Tibial nerve (tissue), 4 donors: ENCODE measurements around the gene LSS. TPM values are rescaled to one million over a fixed set of nuclear protein-coding genes. Genes with fewer than 3 reads are reported as not detected.

Experiments
- DNase-seq, 2 donors: peaks; one replicate each; pipeline ENCODE4 v3.0.0-alpha.2; 2019; ENCODE audit warnings: low spot score in 2 of 2
- H3K27ac ChIP-seq, 4 donors: fragments of 200-600 bp; sonication (generic) in 3 of 4; one replicate each; pipeline ENCODE4 v1.5.1; 2017 to 2019; ENCODE audit warnings: mild to moderate bottlenecking in 1 of 4
- H3K27me3 ChIP-seq, 2 donors: fragments of 200-600 bp; sonication (generic) in 1 of 2; one replicate each; pipeline versions ENCODE4 v1.5.1 to v1.6.0; 2017 to 2019
- H3K36me3 ChIP-seq, 3 donors: fragments of 200-600 bp; sonication (generic); one replicate each; pipeline ENCODE4 v1.5.1; 2018 to 2019
- H3K4me1 ChIP-seq, 4 donors: fragments of 200-600 bp; sonication (generic) in 3 of 4; one replicate each; pipeline ENCODE4 v1.5.1; 2017 to 2019
- H3K4me3 ChIP-seq, 4 donors: fragments of 200-600 bp; sonication (generic) in 3 of 4; one replicate each; pipeline ENCODE4 v1.5.1; 2017 to 2019; ENCODE audit warnings: mild to moderate bottlenecking in 1 of 4, moderate library complexity in 1 of 4
- H3K9me3 ChIP-seq, 4 donors: fragments of 200-600 bp; sonication (generic) in 3 of 4; one replicate each; pipeline ENCODE4 v1.5.1; 2017 to 2019
- EP300 ChIP-seq, 2 donors: sonication (generic); formaldehyde crosslinking; IDR thresholded peaks; one replicate each; pipeline ENCODE4 v1.6.1; 2017; ENCODE audit warnings: antibody characterized with exemption in 2 of 2, mild to moderate bottlenecking in 1 of 2
- POLR2A ChIP-seq, 2 donors: fragments of 450-650 bp; IDR thresholded peaks; one replicate each; pipeline ENCODE4 v1.6.1; 2017; ENCODE audit warnings: antibody characterized with exemption in 2 of 2, mild to moderate bottlenecking in 2 of 2, moderate library complexity in 2 of 2
- WGBS, 2 donors: methylation state at CpG; one replicate each; pipeline ENCODE4 v1.1.5; 2018; 5-methylcytosine and 5-hydroxymethylcytosine counted together
- total RNA-seq, 4 donors: library from RNA; depleted of rRNA; stranded (reverse); fragments of >200 nt; gene quantifications; one replicate each; pipeline ENCODE4 v1.1.0, GENCODE V29; 2016
- TF ChIP-seq, protein P1 (sequence below), 5 experiments: fragments of 200-600 bp in 3 of 5; fragments of 450-650 bp in 2 of 5; sonication (generic) in 3 of 5; IDR thresholded peaks; one replicate each; pipeline ENCODE4 v1.5.1; 2016 to 2019; ENCODE audit warnings: antibody characterized with exemption in 5 of 5, mild to moderate bottlenecking in 3 of 5, moderate library complexity in 2 of 5

LSS gene
- total RNA-seq, 4 donors from 2014 or later: 69.3 to 132 (median 80.6) TPM

GRCh38 chr21:46221664-46222435 is 6.7 kb downstream of the LSS start:
- Histone ChIP-seq H3K36me3 (peaks cover 0 to 63% (median 6%) of the 10 kb centered on the region in 3 donors), H3K9me3 (no peaks in the 10 kb centered on the region), H3K27ac (no peak overlapping the region), H3K4me1 (peaks cover 0 to 12% (median 6%) of the 10 kb centered on the region in 4 donors), H3K4me3 (no peak overlapping the region), H3K27me3 (no peaks in the 10 kb centered on the region)
- 82 to 91% methylated on average over 16 of the region's 16 CpGs for WGBS, 2 donors
- DNase-seq: no peak
- no peak for TF ChIP-seq POLR2A (IDR thresholded peaks at IDR 0.05)
- TF ChIP-seq EP300 (IDR thresholded peaks at IDR 0.05): no peak
- TF ChIP-seq, protein P1, sequence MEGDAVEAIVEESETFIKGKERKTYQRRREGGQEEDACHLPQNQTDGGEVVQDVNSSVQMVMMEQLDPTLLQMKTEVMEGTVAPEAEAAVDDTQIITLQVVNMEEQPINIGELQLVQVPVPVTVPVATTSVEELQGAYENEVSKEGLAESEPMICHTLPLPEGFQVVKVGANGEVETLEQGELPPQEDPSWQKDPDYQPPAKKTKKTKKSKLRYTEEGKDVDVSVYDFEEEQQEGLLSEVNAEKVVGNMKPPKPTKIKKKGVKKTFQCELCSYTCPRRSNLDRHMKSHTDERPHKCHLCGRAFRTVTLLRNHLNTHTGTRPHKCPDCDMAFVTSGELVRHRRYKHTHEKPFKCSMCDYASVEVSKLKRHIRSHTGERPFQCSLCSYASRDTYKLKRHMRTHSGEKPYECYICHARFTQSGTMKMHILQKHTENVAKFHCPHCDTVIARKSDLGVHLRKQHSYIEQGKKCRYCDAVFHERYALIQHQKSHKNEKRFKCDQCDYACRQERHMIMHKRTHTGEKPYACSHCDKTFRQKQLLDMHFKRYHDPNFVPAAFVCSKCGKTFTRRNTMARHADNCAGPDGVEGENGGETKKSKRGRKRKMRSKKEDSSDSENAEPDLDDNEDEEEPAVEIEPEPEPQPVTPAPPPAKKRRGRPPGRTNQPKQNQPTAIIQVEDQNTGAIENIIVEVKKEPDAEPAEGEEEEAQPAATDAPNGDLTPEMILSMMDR (IDR thresholded peaks at IDR 0.05): no peak

DNA sequence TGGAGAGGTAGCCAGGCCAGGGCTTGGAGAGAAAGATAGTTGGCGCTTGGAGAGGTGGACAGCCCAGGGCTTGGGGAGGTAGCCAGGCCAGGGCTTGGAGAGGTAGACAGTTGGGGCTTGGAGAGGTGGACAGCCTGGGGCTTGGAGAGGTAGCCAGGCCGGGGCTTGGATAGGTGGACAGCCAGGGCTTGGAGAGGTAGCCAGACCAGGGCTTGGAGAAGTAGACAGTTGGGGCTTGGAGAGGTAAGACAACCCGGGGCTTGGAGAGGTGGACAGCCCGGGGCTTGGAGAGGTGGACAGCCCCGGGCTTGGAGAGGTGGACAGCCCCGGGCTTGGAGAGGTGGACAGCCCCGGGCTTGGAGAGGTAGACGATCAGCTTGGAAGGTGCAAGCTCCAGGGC is 7.7 kb downstream of the LSS start:
- 91 to 97% methylated on average over 8 of the region's 8 CpGs for WGBS, 2 donors
- H3K27me3 ChIP-seq: no peaks in the 10 kb centered on the region

DNA sequence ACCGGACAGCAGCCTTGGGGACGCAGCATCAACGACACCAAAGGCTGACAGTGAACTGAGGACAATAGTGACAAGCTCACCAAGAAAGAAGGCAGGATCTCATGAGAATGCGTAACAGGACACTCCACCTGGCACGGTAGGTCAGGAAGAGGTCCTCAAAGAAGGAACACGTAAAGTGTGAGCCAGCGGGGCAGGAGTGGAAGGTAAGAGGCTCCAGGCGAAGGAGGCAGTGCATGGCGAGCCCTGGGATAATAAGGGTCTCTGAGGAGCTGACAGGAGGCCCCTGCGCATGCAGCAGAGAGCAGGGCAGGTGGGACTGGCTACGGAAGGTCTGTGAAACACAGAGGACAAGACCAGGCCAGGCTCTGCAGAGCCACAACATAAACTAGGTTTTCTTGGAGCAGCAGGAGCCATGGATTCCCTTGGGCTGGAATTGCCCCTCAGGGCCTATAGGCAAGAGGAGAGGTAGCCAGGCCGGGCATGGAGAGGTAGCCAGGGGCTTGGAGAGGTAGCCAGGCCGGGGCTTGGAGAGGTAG is 8.2 kb downstream of the LSS start:
- H3K9me3 ChIP-seq: no peaks in the 10 kb centered on the region
- TF ChIP-seq EP300 (IDR thresholded peaks at IDR 0.05) (no peak), POLR2A (IDR thresholded peaks at IDR 0.05) (no peak)
- TF ChIP-seq, protein P1 (IDR thresholded peaks at IDR 0.05): no peak
- H3K4me1 ChIP-seq: no peaks in the 10 kb centered on the region
- no peak for DNase-seq
- H3K27me3 ChIP-seq: no peaks in the 10 kb centered on the region
- no peak overlapping the region for H3K4me3 ChIP-seq
- WGBS, 2 donors: 87 to 90% methylated on average over 13 of the region's 13 CpGs
- peaks cover 0 to 78% (median 11%) of the 10 kb centered on the region in 3 donors for H3K36me3 ChIP-seq
- no peak overlapping the region for H3K27ac ChIP-seq

More for the DNA sequence above, 7.7 kb downstream of the LSS start:
- Histone ChIP-seq H3K27ac (no peak overlapping the region), H3K9me3 (no peaks in the 10 kb centered on the region), H3K4me3 (no peak overlapping the region), H3K36me3 (peaks cover 0 to 73% (median 10%) of the 10 kb centered on the region in 3 donors), H3K4me1 (peaks cover 0 to 3% (median under 1%) of the 10 kb centered on the region in 4 donors)
- DNase-seq: no peak
- TF ChIP-seq EP300 (IDR thresholded peaks at IDR 0.05) (no peak), POLR2A (IDR thresholded peaks at IDR 0.05) (no peak)
- TF ChIP-seq, protein P1 (IDR thresholded peaks at IDR 0.05): no peak

DNA sequence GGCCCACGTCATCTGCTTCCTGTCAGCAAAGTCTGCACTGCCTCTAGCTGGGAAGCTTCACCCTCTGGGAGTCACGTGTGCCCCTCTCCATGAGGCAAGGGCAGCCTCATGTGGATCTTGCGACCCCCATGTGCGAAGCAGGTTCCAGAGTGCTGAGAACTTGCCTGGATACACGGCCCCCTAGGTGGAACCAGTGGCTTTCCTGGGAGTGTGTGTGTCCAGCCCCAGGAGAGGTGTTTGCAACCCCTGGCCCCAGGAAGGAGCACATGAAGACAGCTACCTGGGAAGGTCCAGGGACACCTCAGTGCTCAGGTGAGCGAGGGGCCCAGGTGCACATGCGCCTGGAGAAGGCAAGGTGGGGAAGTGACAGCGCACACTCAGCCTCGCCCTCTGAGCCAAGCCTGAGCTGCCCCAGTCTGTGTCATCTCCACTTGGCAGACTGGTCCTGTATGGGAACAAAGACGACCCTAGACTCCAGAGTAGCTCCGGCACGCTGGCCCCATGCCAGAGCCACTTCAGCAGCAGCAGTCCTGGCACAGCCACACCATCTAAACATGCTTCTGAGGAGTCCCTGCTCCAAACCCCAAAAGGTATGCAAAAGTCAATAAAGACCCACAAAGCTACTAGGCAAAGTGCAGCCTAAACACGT is 8.9 kb downstream of the LSS start:
- H3K4me3 ChIP-seq: no peak overlapping the region
- DNase-seq: no peak
- H3K36me3 ChIP-seq: peaks cover 0 to 84% (median 11%) of the 10 kb centered on the region in 3 donors
- H3K9me3 ChIP-seq: no peaks in the 10 kb centered on the region
- TF ChIP-seq, protein P1 (IDR thresholded peaks at IDR 0.05): no peak
- TF ChIP-seq POLR2A (IDR thresholded peaks at IDR 0.05) (no peak), EP300 (IDR thresholded peaks at IDR 0.05) (no peak)
- H3K27me3 ChIP-seq: no peaks in the 10 kb centered on the region
- no peak overlapping the region for H3K27ac ChIP-seq
- H3K4me1 ChIP-seq: no peaks in the 10 kb centered on the region
- 56 to 67% methylated on average over 11 to 13 of the region's 13 CpGs for WGBS, 2 donors
